Spinal cord (tissue), 10 donors: Measurements from ENCODE around the gene PLOD2. TPM values are rescaled to one million over a fixed set of nuclear protein-coding genes. Genes with fewer than 3 reads are reported as not detected.

ENCODE experiments used
- DNase-seq, 6 donors: peaks; one replicate each; pipeline versions ENCODE4 v3.0.0 to v3.0.0-alpha.2; 2013 to 2015; ENCODE audit warnings: low spot score in 6 of 6, low read depth in 4 of 6
- H3K27ac ChIP-seq: one replicate; pipeline ENCODE4 v1.5.1; 2013; ENCODE audit warnings: low read depth, low read length, control low read depth
- H3K27me3 ChIP-seq: one replicate; pipeline ENCODE4 v1.6.1; 2013; ENCODE audit warnings: low read length; ENCODE audit not compliant: control insufficient read depth, insufficient read depth
- H3K36me3 ChIP-seq: one replicate; pipeline ENCODE4 v1.6.1; 2013; ENCODE audit warnings: low read length; ENCODE audit not compliant: control insufficient read depth, insufficient read depth
- H3K4me1 ChIP-seq: one replicate; pipeline ENCODE4 v1.6.1; 2013; ENCODE audit warnings: low read length; ENCODE audit not compliant: control insufficient read depth, insufficient read depth
- H3K4me3 ChIP-seq: one replicate; pipeline ENCODE4 v1.5.1; 2013; ENCODE audit warnings: low read depth, low read length, control low read depth
- H3K9me3 ChIP-seq: one replicate; pipeline ENCODE4 v1.6.1; 2013; ENCODE audit warnings: low read length; ENCODE audit not compliant: control insufficient read depth, insufficient read depth
- WGBS: methylation state at CpG from one replicate; pipeline ENCODE4 v1.1.5; 2013; ENCODE audit warnings: missing lambda C conversion rate; ENCODE audit not compliant: insufficient coverage; 5-methylcytosine and 5-hydroxymethylcytosine counted together
- polyA plus RNA-seq, 2 donors: library from polyadenylated mRNA; unstranded; fragments of 120-200 nt; gene quantifications; one replicate each; pipeline ENCODE4 v1.2.1, GENCODE V29; 2013; ENCODE audit not compliant: insufficient read length in 2 of 2
- total RNA-seq, 2 donors: library from RNA; depleted of rRNA in 1 of 2; stranded (reverse); fragments of 120-200 nt in 1 of 2; fragments of >200 nt in 1 of 2; gene quantifications; one replicate each; pipeline versions ENCODE4 v1.2.3 to v1.2.4, GENCODE V29; 2013 to 2014
- donor health status: healthy.

The PLOD2 gene
- total and polyA plus RNA-seq, 4 donors, result 44.6 to 71.7 (median 64.4) TPM

- Histone ChIP-seq H3K27me3 (no peaks in the 10 kb centered on the region), H3K9me3 (no peaks in the 10 kb centered on the region), H3K27ac (no peak overlapping the region), H3K36me3 (no peaks in the 10 kb centered on the region), H3K4me1 (no peaks in the 10 kb centered on the region), H3K4me3 (no peak overlapping the region)
- no CpG with 5 or more reads among the region's 5 CpGs for WGBS
- DNase-seq, result no peak
These were observed 29.2 kb downstream of the PLOD2 start for GRCh38 chr3:146131616-146132410.

GRCh38 chr3:146130881-146131371, 30.1 kb downstream of the PLOD2 start:
- Histone ChIP-seq H3K36me3 (no peaks in the 10 kb centered on the region), H3K9me3 (no peaks in the 10 kb centered on the region), H3K27me3 (no peaks in the 10 kb centered on the region), H3K27ac (peak overlapping the region; percentile 18), H3K4me3 (no peak overlapping the region), H3K4me1 (no peaks in the 10 kb centered on the region)
- WGBS, result 100% methylated on average over 2 of the region's 2 CpGs
- peak in 1 of 6 donors; percentile 54 for DNase-seq

GRCh38 chr3:146129750-146130149, 31.2 kb downstream of the PLOD2 start:
- H3K4me3 ChIP-seq, result no peak overlapping the region
- no peak overlapping the region for H3K27ac ChIP-seq
- DNase-seq, result no peak
- no peaks in the 10 kb centered on the region for H3K27me3 ChIP-seq
- H3K36me3 ChIP-seq, result no peaks in the 10 kb centered on the region
- H3K9me3 ChIP-seq, result no peaks in the 10 kb centered on the region
- no peaks in the 10 kb centered on the region for H3K4me1 ChIP-seq
- WGBS, result 71% methylated on average over 2 of the region's 3 CpGs

DNA sequence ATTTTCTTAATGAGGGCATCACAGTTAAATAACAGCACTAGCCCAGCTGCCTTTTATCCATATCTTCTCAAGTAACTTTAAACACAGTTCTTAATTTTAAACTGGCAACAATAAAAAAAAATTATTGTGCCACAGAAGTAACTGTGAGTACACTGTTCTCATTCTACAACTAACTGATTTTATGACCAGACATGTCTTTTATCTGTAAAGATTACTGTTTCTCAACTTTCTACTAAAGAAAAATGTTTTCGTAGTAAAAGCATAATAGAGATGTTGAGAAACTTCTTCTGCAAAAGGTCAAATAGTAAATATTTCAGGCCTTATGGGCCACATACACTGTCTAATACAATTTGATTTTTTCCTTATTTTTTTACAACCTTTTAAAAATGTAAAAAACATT, 32.0 kb downstream of the PLOD2 start:
- no peaks in the 10 kb centered on the region for H3K9me3 ChIP-seq
- no peaks in the 10 kb centered on the region for H3K27me3 ChIP-seq
- WGBS, result no CpG with 5 or more reads among the region's 1 CpG
- H3K4me3 ChIP-seq, result no peak overlapping the region
- H3K27ac ChIP-seq, result no peak overlapping the region
- no peak for DNase-seq
- no peaks in the 10 kb centered on the region for H3K36me3 ChIP-seq
- H3K4me1 ChIP-seq, result no peaks in the 10 kb centered on the region

DNA sequence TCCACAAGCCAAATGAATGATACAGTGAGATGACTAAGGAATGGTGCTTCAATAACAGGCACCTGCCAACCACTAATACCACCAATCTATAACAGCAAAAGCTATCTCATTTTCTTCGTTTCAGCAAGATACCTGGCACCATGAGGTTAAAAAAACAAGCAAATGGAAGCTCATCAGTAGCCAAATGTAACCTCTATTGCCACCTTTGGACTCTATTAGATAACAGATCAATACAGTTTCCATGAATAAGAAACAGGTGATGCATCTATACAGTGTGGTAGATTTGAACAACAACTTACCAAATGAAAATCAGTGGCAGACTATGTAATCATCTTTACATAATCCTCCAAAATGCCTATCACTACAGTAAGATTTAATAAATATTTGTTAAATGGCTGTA, 32.8 kb downstream of the PLOD2 start:
- WGBS, result 100% methylated on average over 1 of the region's 1 CpG
- Histone ChIP-seq H3K9me3 (no peaks in the 10 kb centered on the region), H3K4me1 (no peaks in the 10 kb centered on the region), H3K27me3 (no peaks in the 10 kb centered on the region), H3K4me3 (no peak overlapping the region), H3K27ac (no peak overlapping the region), H3K36me3 (no peaks in the 10 kb centered on the region)
- DNase-seq, result no peak

- Histone ChIP-seq H3K4me3 (no peak overlapping the region), H3K36me3 (no peaks in the 10 kb centered on the region), H3K9me3 (no peaks in the 10 kb centered on the region), H3K27ac (no peak overlapping the region), H3K27me3 (no peaks in the 10 kb centered on the region), H3K4me1 (no peaks in the 10 kb centered on the region)
- DNase-seq, result no peak
These were observed 35.0 kb downstream of the PLOD2 start for GRCh38 chr3:146125951-146126350.

DNA sequence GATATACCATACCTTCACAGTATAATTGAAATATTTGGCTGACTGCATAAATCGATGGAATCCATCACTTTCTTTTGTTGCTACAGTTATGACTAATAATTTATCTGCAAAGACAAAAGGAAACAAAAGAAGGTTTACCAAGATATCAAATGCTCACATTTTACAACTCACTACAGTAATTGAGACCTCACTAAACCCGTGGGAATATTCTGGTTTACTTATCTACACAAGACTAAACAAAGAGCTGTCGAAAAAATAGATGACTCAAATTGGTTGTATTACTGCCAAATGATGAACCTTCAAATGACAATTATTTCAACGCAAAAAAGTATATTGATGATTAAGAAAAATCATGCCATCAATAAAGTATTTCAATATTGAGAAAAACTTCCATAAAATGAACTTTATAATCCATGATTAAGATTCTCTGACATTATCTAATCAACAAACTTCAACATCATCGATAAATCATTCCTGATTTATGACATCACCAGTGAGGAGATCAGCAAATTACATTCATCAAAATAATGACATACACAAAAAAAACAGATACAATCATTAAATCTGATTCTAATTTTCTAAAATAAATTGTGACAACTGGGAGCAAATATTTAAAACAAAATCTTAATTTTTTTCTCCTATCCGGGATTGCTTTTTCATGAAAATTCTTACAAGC, 36.7 kb downstream of the PLOD2 start:
- no peak overlapping the region for H3K4me3 ChIP-seq
- DNase-seq, result no peak
- no CpG with 5 or more reads among the region's 6 CpGs for WGBS
- no peaks in the 10 kb centered on the region for H3K27me3 ChIP-seq
- no peaks in the 10 kb centered on the region for H3K36me3 ChIP-seq
- no peak overlapping the region for H3K27ac ChIP-seq
- no peaks in the 10 kb centered on the region for H3K4me1 ChIP-seq
- H3K9me3 ChIP-seq, result no peaks in the 10 kb centered on the region

DNA sequence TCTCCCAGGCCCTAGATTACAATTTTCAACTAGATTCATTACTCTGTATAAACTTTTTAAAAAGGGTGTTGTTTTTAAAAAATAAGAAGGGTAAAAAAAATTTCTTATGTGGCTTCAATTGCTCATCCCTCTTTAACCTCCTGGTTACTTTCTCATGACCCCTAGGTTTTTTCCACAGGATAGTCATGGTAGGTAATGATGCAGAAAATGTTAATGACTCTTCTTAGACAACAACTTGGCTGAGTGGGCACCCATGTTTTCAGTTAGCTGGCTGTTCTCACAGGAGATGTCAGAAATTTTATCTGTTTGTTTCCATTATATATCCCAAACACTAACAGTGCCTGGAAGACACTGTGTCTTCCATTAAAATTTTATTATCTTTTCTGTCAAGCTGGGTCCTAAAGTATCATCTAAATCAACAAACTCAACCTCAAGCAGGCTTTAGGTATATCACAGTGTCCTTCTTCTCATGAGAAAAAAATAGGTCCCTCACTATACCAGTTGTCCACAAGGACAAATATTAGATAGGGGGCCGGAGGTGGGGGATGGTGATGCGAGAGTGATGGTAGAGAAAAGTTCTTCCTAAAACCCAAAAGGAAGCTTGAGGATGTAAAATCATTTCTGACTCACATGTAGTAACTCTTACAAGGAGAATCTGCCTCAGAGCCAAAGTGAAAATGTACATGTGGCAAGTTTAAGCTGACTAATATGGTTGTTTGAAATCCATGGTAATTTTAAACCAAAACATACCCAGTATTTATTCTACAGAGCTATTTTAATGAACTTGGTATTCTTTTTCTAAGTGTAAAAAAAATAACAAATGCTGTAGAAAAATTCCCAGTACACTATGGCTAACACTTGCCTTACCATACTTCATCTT, 43.3 kb downstream of the PLOD2 start:
- WGBS, result no CpG with 5 or more reads among the region's 2 CpGs
- no peaks in the 10 kb centered on the region for H3K4me1 ChIP-seq
- no peak overlapping the region for H3K4me3 ChIP-seq
- no peaks in the 10 kb centered on the region for H3K27me3 ChIP-seq
- DNase-seq, result peak in 3 of 6 donors; percentile 9 to 34 (median 9)
- H3K36me3 ChIP-seq, result peaks cover 3% of the 10 kb centered on the region
- peaks cover 6% of the 10 kb centered on the region for H3K9me3 ChIP-seq
- peak overlapping the region; percentile 52 for H3K27ac ChIP-seq

GRCh38 chr3:146115619-146116018, 45.4 kb downstream of the PLOD2 start:
- Histone ChIP-seq H3K27me3 (no peaks in the 10 kb centered on the region), H3K4me3 (no peak overlapping the region), H3K36me3 (peaks cover 3% of the 10 kb centered on the region), H3K27ac (no peak overlapping the region), H3K9me3 (peaks cover 6% of the 10 kb centered on the region), H3K4me1 (no peaks in the 10 kb centered on the region)
- WGBS, result no CpG with 5 or more reads among the region's 1 CpG
- no peak for DNase-seq
